ENCODE data around the gene RORB.
"Not testable (repeated sequence)": the region's sequence is repeated elsewhere in the genome, so short reads cannot be mapped to it uniquely, and the experiment has no call there.

RORB gene

DNA sequence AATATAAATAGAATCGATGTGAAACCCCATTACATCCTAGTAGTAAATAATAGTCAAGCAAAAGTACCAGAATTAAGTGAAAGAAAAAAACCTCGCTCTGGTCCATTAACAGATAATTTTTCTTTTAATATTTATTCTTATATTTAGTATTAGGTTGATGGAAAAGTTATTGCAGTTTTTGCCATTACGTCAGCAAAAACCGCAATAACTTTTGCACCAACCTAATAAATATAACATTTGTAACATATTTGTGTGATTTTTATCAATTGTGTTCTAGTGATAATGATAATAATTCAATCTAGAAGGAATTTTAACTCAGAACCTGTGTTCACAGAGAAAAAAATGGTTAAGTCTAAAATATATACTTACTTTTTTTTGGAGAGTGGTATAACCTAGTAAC lies 16.1 kb downstream of the RORB start:
- no peak for DNase-seq (ENCODE audit: low spot score)

DNA sequence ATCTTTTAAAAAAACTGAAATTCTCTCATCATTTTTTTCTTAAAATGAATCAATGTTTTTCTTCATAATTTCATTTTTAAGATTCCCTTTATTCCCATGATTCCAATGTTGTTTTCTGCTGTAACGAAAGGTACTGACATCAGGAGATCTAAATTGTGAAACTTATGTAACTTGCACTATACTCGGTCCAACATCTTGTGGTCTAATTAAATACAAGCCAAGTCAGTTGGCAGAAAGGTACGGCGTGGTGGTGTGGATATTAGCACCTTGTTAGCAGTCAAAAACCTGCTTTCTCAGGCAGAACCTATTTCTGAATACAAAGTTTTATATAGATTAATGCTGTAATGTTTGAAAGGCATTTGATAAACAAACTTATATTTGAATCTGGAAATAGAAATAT lies 20.1 kb downstream of the RORB start:
- DNase-seq (ENCODE audit: low spot score), result no peak

DNA sequence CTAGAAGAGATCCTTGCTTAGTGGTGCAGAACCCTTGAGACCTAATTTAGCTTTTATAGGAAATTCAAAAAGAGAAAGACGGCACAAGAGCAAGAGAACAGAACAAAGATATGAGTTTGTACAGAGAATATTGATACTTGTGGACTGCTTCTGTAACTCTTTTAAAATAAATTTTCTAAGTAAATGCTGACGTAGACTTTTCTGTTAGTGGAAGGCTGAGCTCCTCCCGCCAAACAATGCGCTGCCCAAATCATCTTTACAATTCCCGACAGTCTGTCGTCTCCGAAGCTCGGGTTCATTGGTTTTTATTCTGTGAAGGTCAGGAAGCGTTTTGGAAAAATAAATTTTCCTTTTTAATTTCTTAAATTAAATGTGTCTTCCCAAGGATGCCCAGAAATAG lies 22.3 kb downstream of the RORB start:
- DNase-seq (ENCODE audit: low spot score), result no peak

DNA sequence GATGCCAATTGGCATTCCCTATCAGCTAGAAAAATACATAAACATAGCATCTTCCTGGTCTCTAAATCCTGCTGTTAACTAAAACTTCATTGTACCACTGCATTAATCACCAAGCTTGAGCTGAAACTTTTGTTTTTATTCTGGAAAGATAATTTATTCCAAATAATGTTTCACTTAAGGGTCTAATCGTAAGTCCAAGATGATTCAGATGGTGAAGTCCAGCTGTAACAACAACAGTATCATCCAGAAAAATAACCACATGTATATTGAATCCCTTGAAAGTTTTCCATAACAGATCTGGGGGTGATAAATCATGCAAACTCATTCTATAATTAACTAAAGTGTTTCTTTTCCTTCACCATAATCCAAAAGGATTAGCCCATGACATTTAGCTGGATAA lies 23.9 kb downstream of the RORB start:
- no peak for DNase-seq (ENCODE audit: low spot score)

DNA sequence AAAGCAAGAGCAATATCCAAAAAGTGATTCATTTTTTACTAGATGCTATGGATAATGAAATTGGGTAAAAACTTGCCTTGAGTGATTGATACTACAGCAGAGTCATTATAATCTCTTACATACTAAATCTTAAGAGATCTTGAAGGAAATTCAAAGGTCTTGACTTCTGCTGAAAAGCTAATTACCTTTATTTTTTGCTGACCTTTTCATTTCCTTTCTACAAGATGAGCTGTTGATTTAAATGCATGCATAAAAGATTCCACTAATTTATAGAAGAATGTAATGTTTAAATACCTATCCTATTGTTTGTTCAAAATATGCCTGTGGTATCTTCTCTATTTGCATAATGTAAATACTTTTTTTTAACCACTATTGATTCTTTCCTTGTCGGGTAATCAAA lies 27.2 kb downstream of the RORB start:
- no peak for DNase-seq (ENCODE audit: low spot score)

DNA sequence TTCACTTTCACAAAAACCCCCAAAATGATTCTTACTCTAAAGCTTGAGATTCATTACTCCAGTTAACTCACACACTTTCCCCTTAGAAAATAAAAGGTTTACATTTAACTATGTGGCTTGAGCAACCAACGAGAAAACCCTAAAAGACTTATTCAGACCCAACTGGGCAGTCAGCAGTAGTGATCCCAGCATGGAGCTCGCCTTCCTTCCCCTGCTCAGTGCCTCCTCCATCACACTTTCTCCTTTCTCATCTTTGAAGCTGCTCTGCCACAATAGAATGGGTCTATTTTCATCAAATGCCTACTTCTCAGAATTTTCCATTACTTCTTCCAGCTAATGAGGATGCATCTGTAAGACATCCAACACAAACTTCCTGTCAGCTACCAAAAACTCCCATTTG lies 29.1 kb downstream of the RORB start:
- no peak for DNase-seq (ENCODE audit: low spot score)

DNA sequence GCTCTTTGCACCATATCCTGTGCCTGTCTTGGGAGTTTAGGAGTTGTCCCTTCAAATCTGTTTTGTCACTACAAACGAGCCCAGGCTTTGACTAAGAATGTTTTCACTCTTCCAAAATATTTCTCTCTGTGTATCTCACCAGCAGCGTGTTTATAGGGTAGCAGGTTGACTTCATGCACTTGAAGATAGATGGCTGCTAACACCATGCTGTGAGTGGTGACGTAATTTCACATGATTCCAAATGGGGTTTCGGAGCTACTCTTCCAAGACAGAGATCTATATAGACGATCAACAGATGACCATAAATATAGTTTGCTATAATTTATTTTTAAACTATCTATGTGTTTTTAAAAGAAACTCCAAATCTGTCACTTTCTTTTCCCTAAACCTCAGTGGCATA lies 30.6 kb downstream of the RORB start:
- DNase-seq (ENCODE audit: low spot score), result no peak

DNA sequence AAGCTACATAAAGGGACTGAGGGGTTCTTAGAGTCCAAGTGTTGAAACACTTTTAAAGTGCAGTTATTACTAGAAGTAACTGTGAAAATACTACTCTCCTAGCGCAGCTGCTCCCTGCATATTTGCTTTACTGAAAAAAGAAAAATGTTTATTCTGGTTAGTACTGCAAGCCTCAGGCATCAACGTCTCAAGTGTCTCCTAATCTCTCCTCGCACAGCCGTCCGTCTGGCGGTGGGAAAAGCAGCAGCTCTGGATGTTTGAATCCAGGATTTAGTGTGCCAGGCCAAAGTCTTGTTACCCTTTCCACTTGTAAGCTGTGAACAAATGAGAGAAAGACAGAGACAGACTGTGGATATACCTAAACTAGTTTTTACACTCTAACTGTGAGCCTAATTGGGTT lies 31.1 kb downstream of the RORB start:
- no peak for DNase-seq (ENCODE audit: low spot score)

DNA sequence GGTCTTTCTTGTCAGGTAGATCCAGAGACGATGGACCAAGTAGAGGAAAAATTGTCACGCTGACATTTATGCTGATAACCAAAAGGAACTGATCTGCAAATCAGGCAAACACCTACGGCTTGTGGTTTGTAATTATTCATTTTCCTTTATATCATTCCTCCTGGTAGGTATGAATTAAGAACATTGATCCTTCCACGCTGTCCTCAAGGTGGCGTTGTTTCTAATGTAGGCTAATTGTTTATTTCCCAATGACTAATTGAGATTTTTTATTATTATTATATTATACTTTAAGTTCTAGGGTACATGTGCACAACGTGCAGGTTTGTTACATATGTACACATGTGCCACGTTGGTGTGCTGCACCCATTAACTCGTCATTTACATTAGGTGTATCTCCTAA lies 33.3 kb downstream of the RORB start:
- DNase-seq (ENCODE audit: low spot score), result not testable (repeated sequence)

DNA sequence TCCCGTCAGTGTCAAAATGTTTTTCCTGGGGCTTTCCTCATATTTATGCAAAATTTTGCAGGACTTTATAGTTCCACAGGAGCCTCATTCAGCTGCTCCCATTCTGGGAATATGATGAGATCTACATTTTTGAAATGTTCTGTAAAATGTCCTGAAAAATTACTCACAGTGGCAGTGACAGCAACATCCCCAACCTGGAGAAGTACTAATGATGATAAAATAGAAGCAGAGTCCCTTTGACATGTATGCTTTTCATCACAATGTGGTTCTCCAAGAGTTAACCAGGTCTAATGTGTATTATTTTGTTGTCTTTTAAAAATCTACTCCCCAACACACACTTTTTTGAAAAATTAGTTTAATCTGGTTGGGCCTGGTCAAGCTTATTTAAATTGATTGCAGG lies 36.1 kb downstream of the RORB start:
- DNase-seq (ENCODE audit: low spot score), result no peak

DNA sequence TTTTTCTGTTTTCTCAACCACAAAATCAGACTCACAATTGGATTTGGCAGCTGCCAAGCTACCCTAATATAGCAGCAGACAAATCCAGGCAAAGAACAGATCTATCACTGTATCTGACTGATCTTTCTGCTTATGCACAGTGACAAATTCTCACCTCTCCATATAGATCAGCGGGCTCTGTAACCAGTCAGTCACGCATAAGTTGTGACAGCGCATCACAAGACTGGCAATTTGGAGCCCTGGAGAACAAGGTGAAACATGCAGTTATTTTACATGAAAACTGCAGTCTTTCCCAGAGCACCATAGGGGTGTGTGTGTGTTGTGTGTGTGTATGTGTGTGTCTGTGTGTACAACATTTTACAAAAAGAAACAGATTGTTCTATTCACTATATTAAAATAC lies 37.7 kb downstream of the RORB start:
- no peak for DNase-seq (ENCODE audit: low spot score)

DNA sequence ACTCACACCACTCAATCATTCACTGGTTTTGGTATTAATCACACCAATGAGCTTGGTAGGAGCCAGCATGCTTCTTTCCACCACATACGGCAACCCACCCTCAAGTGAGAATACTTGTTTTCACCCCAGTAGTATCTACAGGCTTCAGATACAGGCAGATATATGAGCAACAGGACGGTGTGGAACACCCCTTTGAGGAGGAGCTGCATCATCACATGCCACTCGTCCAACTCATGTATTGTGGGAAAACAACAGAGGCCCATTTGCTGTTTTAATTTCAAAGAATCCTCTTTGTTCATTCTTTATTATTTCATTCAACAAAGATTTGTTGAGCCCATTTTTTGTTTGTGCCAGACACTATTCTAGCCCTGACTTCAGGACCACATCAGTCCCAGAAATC lies 46.0 kb downstream of the RORB start:
- no peak for DNase-seq (ENCODE audit: low spot score)

DNA sequence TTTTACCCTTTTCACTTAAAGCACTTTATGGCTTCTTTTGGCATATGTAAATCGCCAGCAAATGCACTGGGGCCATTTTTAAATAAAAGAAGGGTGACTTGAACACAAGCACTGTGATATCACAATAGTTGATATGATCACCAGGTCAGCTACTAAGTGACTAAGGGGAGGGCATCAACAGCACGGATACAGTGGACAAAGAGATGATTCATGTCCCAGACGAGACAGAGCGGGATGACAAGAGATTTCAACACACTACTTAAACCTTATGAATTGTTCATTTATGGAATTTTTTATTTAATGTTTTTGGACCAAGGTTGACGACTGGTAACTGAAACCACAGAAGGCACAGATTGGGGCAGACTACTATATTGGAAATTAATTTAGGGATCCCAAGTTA lies 54.1 kb downstream of the RORB start:
- no peak for DNase-seq (ENCODE audit: low spot score)

DNA sequence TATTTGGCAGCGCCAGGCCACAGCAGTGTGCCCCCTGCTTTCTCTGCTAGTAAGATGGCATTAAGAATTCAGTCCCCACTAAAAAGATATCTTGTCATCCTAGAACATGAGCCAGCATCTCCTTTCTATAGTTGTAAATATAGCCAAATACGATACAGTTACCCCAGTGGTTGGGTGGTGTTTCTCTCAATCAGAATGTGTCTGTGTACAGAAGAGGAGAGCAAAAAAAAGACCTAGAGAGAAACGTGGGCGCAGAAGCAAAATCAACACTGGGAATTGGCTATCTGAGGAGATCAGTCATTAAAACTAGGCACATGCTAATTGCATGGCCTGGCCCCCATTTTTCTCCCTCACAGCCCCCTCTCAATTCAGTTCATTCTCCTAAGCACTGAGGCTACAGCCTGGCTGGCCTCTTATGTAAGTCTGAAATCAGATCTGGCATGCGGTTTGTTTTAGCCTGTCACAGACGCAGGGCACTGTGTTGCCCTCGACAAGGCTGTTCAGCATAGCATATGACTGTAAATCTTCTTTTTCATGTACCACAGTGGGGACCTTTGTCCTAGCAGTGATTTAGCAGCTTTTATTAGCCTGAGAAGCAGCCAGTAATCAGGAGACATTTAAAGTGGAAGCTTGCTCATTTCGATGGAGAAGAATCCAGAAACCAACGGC lies 57.8 kb downstream of the RORB start:
- no peak for DNase-seq (ENCODE audit: low spot score)

DNA sequence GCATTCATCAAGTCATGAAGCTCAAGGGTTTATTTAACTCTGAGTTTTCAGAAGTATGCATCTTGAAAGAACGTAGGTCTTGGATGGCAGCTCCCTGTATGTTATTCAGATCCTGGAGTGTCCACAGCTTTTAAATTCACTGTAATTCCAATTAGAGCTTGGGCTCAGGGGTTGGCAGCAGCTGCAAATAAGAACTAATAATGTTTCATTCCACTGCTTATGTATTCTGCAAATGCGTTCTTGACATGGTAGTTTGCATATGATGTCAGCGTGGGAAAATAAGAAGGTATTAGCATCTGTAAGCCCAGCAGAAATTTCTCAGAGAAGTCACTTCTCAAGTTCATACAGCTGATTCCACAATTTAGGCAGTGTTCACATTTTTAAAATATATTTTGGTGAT lies 58.4 kb downstream of the RORB start:
- no peak for DNase-seq (ENCODE audit: low spot score)

DNA sequence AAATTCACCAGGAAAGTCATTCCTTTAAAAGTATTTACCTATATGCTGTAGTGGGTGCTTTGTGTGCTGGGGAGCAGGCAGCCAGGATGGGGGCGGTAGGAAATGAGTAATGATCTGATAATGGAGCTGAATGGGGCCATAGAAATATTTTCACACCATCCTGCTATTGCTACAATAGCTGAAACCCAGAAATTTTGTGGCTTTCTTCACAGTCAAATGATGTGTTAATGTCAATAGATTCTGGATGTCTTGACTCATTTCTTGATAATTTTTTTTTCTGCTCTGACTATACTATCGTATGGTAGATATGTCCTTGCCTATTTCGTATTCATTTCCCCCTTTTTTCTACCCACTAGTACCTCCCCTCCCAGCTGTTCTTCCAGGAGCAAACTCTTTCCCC lies 59.5 kb downstream of the RORB start:
- DNase-seq (ENCODE audit: low spot score), result peak; percentile 53

DNA sequence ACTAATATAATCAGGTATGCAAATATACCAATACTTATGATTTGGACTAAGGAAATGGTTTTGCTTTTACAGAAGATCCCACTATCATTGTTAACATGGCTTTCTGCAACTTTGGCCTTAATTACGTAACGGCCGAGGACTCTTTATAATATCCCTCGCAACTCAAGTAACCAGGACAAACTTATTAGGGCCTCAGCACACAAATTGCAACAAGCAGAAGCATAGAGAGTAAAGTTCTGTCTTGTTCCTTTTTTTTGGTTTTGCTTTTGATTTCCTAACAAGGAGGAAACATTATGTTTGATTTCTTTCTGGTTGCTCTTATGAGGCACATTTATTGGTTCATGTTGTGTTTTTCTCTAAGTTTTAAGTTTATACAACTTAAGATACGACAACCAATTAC lies 60.4 kb downstream of the RORB start:
- DNase-seq (ENCODE audit: low spot score), result no peak

DNA sequence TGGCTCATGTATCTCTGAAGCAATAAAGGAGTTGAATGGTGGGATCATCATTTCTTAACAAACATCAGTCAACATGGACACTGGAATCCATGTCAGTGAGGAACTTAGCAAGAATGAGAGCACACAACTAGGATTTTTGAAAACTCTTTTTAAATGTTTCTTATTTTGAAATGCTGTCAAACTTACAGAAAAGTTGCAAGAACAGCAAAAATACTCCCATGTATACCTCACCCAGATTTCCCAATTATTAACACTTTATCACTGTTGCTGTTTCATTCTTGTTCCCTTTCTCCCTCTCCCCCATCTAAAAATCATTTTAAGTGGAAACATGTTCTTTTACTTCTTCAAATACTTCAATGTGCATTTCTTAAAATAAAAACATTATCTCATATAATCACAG lies 65.5 kb downstream of the RORB start:
- DNase-seq (ENCODE audit: low spot score), result no peak

DNA sequence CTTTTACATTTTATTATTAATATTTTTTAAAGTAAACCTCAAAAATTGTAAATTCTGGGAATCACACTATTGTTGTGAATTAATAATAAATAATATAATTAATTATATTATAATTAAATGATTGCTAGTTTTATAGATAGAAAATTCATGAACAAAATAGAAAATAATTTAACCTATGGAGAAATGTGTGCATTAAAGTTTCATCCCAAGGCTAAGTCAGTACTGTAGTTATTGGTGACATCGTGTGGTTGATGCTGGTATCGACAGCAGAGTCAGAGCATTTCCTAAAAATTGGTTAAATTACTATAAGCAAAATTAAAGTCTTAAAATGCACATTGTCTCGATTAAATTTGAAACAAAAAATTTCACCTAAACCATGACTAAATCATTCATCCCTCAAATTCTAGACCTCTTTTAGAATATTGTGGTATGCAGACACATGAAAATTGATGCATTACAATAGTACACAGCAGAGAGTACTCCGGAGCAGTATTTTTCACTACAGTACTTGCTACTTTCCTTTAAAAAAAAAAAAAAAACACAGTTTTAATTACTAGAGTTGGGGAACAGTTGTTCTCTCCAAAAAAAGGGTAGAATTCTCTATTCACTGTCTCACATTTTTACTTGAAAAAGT lies 73.9 kb downstream of the RORB start:
- DNase-seq (ENCODE audit: low spot score), result peak; percentile 39

DNA sequence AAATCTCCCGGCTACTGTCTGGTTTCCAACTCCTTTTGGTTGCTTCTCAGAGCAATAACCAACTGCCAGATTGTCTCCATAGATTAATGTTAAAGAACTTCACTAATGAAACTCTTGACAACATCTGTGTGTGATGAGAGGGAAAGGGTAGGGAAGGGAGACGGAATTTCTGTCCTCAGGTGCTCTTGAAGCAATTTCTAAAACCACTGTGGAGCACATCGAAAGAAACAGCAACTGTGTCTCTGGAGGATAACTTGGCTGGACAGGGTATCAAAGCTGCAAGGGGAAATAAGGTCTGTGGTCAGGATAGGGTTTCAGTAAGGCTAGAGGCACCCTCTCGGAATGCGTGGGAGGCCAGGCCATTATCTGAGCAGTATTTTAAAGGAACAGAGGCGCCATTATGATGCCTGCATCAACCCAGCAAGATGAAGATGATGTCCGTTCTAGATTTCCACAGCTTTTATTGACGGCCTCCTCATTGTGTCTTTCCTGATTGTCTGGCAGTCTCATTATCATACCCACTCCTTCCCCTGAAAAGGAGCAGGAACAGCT lies 76.6 kb downstream of the RORB start:
- no peak for DNase-seq (ENCODE audit: low spot score)

DNA sequence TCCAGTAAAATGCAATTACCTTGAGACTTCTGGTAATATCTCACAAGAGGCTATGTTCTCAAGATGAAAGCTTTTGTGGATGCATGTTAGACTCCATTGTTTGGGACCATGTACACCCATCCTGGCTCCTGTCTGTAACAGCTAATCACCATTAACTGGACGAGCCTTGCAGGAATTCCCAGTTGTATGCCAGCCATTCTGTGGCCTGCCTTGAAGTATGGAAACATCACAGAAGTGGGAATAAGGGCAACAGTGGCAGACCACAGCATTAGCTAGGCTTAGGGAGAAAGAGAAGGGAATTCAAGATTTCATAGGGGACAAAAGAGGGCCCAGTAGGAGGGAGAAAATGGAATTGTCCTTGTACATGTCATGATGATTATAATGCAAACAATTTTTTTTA lies 79.0 kb downstream of the RORB start:
- no peak for DNase-seq (ENCODE audit: low spot score)

DNA sequence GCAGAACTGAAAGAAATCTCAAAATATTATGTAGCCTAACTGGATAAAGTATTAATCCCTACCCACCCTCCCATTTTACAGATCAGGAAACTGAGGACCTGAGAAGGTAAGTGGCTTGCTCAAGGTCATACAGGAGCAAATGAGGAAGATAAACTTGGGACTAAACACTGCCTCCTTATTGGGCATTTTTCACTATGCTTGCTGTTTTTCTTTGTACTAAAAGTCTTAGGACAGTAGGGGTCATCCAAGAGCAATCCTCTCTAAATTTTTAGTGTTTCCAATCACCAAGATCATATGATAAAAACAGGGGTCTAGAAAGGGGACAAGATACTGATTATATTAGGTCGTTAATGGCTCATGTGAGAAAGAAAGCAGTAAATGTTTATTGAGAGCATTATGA lies 80.8 kb downstream of the RORB start:
- peak; percentile 5 for DNase-seq (ENCODE audit: low spot score)

DNA sequence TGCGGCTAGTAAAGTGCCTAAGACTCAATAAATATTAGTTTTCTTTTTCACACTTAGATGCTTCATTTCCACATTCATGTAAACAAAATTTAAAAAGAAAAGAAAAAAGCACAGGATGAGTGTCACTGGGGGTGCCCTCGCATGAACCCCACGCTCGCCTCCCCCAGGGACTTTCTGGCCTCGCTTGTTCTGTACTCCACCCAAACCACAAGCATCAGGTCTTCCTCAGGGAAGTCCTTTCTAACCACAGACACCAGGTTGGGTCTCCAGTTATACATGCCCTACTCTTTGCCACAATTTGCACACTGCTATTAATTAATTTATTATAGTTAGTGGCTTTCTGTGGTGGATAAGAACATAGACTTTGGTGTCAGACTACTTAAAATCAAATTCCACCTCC lies 92.4 kb downstream of the RORB start:
- DNase-seq (ENCODE audit: low spot score), result no peak

DNA sequence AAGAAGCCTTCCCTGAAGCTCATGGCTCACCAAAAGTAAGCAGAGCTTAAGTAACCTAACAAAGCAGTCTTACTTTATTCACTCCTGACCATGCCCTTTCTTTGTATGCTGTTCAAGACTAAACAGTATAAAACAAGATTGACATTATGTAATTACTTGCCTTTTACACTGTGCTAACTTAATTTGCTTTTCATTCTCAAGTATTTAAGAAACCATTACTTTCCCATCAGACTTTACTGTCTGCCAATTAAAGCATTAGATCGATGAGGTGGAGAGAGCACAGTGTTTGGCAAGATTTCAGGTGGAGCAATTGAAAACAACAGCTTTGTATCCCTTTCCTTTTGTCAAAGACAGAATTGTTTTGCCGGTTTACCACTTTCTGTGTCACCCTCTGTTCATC lies 98.2 kb downstream of the RORB start:
- DNase-seq (ENCODE audit: low spot score), result no peak

Data from activated CD4-positive, alpha-beta T cell treated with anti-CD3 and anti-CD28 coated beads, Interleukin-2, Interleukin-4, amounts not matched to agents 100 ng/mL and 50 ng/mL, durations not matched to agents 16 hours and 8 hours (primary cell).